HG03103 (cell line): ENCODE data around the gene VPS37C.
"Not testable (repeated sequence)": the region's sequence is repeated elsewhere in the genome, so short reads cannot be mapped to it uniquely, and the experiment has no call there.

Experiments used
- ATAC-seq: cut with Tn5 transposase; IDR thresholded peaks from one replicate; pipeline ENCODE4 v1.9.1; 2021; ENCODE audit warnings: low read depth; ENCODE audit not compliant: unreplicated experiment

VPS37C gene

DNA sequence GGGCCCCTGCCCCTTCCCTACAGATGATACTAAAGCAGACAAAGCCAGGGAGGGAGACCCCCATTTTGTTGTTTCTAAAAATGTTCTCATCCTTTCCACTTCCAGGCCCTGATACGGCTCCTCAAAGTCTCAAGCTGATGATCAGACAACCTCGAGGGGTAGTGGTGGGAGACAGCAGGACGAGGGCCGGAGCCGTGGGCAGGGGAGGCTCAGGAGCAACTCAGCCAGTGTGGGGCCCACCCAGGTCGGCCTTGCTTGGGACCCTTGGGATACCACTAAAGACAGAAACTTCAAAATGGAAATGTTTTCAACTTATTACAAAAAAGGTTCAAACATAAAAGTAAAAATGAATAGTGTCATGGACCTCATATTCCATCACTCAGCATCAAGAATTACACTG lies 15.2 kb upstream of the VPS37C start:
- ATAC-seq: no peak

DNA sequence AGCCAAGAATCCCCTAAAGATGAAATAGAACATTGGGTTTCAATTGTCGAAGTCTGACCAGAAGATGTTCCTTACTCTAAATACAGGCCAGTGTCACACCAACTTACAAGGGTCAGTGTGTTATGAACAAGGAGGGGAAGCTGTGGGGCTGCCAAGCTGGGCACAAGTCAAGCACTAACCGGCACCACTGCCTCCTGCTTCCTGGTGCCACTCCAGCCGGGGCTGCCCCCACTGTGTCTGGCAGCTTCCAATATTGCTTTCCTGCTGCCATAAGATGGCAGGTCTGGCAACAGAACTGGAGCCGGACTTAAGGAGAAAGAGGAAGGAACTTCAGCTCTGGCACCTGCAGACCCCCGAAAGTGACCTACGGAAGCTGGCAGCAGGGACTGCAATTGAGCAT lies 13.7 kb upstream of the VPS37C start:
- no peak for ATAC-seq

DNA sequence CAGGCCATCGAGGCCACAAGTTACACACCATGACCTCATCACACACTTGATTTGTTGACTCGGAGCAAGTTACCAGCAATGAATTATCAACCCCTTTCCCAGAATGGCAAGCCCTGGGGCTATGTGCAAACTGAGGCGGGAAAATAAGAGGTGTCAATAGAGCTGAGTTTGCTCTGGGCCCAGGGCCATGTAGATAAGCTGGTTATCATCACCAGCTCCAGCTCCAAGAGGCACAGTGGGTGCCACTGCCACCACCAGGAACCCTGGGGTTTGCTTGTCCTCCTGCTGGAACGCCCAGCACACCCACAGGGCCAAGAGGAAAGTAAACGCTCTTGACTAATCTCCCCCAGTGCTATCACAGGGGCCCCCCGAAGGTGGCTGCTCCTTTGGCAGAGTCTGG lies 13.0 kb upstream of the VPS37C start:
- no peak for ATAC-seq

DNA sequence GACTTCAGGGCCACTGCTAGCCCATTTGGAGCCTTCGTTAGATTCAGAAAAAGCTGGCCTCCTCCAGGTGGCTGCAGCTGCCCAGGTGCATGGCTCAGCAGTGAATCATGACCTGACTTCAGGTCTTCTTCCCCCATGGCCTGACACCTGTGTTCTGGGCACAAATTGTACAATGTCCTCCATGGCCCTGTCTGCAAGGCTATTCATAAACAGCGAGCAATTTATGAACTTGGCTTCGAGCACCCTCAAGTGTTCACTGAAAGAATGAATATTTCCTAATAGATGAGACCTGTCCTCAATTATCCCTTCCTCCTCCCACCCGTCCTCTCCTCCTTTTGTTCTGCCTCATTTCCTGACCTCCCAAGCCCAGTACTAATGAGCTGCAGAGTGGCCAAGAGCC lies 12.2 kb upstream of the VPS37C start:
- no peak for ATAC-seq

DNA sequence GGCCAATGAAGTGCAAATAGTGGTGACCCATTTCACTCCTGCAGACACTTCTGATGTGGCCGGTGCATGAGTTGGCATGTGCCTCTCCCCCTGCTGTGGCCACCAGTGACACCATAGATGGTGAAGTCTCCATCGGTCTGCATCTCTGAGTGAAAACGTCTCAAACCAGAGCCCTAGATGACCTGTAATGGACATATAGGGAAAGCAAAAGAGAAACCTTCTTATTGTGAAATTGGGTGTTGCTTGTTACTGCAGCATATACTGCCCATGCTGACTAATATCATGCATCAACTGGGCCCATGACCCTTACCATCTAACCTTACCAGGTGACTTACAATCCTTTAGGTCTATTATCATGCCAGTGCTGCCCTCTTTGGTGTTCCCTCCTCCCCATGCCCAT lies 11.7 kb upstream of the VPS37C start:
- ATAC-seq: no peak

DNA sequence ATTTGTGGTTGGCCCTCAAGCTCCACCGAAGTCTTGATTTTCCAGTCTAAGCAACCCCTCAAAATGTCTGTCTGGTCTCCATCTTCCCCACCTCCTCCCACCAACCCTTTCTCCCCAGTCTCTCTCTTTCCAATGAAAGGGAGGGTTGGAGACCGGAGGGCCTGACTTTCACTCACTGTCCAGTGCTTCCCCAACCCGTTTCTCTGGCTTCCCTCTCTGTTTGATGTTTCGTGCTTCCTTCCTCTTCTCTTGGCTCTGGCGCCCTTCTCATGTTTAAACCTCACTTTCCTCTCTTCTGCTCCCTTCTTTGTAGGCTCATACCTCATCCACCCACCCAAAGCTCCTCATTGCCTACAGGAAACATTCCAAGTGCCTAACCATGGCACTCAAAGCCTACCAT lies 11.1 kb upstream of the VPS37C start:
- ATAC-seq: no peak

DNA sequence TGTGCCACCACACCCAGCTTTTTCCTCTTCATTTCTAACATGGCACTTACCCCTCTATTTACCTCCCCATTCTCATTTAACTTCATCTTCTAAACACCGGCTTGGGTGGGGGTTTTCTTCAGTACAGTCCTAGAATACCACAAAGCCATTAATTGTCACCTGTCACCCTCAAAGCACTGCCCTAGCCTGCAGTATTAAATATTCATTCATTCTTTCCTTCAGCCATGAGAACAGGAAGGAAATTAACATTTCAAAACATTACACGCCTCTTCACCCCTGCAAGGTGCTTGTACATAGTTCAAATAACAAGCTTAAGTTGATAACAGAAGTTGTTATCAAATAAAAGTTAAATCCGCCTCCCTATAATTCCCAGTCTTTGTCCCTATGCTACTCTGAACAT lies 10.7 kb upstream of the VPS37C start:
- ATAC-seq: no peak

DNA sequence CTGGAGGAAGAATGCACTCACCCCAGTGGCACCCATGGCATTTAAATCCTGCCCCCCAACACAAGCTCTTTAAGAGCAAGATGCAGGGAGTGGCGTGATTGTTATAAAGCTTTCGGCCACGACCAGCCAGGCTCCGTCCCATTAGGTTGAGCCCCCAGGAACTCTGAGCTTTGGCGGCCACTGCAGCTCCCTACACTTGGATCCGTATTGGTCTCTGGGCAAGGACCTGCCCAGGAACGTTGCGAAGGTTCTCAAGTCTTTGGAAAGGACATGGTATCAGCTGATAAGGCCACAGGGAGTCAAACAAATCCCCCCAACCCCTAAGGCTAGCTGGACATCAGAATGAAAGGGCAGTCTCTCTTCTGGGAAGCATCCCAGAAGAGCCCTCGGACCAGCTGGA lies 9.3 kb upstream of the VPS37C start:
- ATAC-seq: no peak

DNA sequence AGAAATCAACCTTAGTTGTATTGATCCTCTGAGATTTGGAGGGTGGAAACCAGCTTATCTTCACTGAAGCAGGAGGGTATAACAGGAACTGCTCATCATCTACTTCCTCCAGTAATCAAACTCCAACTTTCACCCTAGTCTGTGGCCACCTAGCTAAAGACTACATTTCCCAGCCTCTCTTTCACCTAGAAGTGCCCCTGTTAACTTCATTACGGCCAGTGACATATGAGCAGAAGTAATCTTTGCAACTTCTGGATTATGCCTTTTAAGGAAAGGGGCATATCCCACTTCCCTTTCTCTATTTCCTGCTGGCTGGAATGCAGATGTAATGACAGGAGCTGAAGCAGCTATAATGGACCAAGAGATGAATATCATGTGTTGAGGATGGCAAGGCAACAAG lies 7.6 kb upstream of the VPS37C start:
- ATAC-seq: no peak

DNA sequence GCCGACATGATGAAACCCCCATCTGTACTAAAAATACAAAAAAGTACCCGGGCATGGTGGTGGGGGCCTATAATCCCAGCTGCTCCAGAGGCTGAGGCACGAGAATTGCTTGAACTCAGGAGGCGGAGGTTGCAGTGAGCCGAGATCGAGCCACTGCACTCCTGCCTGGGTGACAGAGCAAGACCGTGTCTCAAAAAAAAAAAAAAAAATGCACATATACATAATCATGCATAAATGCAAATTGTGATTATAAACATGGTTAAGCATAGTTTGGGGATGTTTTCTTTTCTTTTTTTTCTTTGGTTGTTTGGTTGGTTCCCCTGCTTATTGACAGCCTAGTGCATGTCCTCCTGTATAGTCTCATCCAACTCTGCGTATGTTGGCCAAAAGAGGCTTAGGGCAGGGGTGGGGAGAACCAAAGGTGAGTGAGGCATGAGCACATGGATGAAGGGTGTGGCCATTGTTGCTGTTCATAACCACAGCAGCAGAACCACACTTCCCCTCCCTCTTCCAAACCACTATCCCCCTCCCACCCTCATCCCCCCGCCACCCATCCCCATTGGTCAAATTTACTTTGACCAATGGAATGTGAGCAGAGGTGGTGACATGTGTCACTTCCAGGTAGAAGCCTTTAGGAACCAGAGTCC lies 6.9 kb upstream of the VPS37C start:
- ATAC-seq: no peak

DNA sequence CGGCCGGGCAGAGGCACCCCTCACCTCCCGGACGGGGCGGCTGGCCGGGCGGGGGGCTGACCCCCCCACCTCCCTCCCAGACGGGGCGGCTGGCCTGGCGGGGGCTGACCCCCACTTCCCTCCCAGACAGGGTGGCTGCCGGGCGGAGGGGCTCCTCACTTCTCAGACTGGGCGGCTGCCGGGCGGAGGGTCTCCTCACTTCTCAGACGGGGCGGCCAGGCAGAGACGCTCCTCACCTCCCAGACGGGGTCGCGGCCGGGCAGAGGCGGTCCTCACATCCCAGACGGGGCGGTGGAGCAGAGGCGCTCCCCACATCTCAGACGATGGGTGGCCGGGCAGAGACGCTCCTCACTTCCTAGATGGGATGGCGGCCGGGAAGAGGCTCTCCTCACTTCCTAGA lies 5.1 kb upstream of the VPS37C start:
- ATAC-seq: not testable (repeated sequence)

DNA sequence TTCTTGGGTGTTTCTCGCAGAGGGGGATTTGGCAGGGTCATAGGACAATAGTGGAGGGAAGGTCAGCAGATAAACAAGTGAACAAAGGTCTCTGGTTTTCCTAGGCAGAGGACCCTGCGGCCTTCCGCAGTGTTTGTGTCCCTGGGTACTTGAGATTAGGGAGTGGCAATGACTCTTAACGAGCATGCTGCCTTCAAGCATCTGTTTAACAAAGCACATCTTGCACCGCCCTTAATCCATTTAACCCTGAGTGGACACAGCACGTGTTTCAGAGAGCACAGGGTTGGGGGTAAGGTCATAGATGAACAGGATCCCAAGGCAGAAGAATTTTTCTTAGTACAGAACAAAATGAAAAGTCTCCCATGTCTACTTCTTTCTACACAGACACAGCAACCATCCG lies 4.6 kb upstream of the VPS37C start:
- ATAC-seq: not testable (repeated sequence)

DNA sequence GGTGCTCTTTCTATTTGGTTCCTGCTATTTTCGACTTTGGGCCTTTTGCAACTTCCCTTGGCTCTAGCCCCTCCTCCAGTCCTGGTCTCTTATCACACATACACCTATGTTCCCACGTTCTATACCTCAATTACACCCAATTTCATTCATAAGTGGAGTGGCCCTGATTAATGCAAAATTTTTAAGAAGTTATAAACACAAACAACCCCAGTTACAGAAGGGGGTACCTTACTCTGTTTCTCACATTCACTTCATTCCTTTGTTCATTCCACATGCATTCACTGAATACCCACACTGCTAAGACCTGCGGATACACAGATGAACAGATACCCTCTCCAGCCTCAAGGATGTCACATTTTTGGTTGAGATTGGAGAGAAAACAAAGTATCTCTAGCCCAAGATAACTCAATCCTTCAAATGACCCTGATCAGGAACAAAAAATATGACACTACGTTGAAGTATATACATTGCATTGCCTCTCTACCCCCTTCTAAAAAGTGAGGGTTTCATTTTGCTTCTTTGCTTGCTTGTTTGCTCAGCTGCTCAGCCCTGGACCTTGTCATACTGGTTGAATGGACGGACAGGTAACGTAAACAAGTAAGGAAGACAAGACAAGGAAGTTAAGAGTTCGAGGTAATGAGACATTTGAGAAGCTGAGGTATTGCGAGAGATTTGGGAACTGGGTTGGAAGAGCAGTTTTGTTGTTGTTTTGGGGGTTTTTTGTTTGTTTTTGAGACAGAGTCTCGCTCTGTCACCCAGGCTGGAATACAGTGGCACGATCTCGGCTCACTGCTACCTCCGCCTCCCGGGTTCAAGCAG lies 3.6 kb upstream of the VPS37C start:
- ATAC-seq: no peak

DNA sequence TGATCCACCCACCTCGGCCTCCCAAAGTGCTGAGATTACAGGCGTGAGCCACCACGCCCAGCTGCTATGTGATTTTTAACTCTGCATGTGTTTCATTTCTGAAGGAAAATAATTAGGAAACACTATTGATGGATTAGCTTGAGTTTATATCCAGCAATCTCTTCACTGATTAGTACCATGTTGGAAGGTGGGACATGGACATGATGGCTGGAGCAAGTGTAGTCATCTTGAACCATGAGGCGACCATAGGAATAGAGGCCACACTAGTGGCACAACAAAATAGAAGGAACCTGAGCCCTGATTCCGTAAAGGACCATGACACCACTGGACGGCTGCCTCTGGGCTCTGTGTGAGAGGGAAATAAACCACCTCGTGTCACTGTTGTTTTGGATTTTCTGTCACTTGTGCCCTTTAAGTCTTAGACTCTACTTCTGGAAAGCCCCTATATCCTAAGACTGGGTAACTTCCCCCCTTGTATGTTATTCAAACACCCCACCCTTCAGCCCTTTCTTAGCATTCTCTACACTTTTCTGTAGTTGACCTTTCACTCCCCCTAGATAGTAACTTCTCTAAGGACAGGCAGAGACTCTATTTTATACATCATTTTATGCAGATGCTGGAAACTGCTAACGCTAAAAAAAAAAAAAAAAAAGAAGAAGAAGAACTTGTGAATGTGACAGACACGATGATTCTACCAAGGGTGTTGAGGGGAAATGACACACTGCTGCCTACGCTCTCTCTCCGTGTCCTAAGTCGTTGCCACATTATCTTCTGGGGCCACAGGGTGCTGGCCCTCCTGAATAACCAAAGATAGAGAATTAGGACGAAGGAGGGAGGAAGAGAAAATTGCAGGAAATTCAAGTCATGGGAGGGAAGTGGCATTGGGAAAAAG lies 2.7 kb upstream of the VPS37C start:
- no peak for ATAC-seq

DNA sequence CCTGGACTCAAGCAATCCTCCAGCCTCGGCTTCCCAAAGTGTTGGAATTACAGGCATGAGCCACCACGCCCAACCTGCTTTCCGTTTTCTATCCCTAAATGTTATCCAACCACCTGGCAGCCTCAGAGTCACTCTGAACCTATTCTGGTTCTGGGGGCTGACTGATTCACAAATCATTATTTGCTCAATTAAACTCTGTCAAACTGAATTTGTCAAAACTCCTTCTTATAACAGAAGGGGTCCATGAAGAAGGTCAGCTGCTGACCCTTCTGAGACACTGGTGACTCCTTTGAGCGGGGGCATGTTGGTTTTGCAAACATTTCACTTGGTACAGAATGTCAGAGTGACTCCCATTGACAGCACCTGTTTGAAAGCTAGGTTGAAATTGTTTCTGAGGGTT lies 1.8 kb upstream of the VPS37C start:
- no peak for ATAC-seq

DNA sequence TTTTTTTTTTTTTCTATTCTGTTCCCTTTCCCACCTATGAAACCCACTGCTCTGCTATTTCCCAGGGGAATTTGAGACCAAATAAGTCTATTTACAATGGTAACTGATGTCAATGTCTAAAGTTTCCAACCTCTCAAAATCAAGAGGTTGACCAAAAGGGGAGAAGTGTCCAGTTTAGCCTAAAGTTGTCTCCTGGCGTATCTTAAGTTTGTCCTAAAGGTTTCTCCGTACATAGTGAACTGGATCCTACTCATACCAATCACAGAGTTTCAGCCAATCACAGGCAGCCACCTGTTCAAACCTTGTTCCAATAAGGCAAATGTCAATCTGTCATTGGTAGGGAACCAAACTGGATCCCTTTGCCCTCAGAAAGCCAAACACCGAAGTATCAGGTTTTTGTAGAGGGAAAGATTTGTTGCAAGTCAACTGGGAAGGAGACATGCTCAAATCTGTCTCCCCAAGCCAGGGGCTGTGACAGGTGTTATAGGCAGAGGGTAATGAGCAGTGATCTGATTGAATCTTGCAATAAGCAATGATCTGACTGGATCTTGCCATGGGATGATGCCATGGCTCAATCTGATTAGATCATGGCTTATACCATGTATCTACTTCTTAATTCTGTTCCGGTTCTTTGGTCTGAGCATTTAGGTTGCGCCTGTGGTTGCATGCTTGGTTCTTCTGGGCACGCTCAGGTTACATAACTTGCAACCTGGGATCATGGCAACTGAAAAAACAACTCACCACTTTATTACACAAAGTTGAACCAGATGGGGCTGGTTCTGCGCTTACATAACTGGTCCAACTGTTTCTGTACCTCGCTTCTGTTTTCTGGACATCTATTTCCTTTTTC lies 1.1 kb upstream of the VPS37C start:
- no peak for ATAC-seq

DNA sequence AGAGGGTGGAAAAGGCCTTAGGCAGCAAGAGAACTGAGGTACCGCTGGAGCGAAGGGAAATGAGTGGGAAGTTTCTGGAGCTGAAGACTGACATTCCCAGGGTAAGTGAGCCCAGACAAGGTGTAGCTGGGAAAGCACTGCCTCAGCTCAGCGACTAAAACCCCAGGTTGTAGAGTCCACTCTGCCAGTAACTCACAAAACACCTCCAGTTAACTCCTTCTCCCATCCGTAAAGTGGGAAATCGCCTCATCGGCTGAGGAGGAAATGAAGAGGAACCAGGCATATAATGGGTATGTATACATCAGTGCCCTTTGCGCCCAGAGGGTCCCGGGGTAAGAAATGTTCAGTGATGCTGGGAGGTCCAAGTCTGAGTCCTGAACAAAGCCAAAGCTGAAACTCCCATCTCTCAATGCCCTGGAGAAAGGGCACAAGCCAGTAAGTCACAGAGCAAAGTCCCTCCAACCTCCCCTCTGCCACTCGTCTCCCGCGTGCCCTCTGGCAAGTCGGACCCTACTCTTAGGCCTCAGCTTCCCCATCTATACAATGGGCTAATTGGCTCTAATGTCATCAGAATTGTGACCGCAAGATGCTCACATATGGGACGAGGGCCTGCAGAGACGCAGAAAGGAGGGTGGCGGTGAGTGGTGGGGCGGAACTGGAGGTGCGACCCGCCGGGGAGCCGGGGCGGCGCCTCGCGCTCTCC lies 588 bp downstream of the VPS37C start:
- no peak for ATAC-seq

DNA sequence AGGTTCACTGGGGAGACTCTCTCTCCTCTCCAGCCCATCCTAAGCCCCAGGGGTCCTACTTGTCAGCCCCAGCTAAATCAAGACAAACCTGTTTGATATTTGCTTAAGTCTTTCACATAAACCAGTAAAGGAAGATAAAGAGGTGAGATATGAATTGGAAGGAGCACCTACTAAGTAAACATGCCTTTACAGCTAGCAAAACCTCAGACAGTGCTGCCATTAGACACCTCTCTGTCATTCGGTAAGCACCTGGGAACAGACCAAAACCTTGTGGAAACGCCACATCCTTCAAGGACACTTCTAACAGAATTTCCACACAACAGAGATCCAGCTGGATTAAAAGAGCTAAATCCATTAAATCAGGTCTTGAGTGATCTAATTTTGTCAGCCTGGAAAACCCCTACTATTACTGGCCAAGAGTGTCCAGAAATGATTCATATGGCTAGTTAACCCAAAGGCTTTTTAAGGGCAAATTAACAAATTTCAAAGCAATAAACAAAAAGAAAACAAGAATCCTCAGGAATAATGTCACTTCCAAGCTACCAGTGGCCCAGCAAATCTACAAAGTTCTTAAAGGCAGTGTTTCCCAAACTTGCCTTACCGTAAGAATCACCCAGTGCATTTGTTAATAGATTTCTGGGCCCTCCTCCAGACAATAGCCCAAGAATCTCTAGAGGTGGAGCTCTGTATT lies 2.4 kb downstream of the VPS37C start:
- ATAC-seq: no peak

DNA sequence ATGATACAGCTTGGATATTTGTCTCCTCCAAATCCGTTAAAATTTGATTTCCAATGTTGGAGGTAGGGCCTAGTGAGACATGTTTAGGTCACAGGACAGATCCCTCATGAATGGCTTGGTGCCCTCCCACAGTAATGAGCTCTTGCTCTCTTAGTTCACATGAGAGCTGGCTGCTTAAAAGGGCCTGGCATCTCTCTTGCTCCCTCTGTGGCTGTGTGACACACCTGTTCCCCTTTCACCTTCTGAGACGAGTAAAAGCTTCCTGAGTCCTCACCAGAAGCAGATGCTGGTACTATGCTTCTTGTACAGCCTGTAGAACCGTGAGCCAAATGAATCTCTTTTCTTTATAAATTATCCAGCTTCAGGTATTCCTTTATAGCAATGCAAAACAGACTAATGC lies 3.5 kb downstream of the VPS37C start:
- ATAC-seq: no peak
